Smooth muscle cell of the pulmonary artery (primary cell): ENCODE results near the gene CBX1. TPM values are rescaled to one million over a fixed set of nuclear protein-coding genes. Genes with fewer than 3 reads are reported as not detected.

Experiments
- total RNA-seq: library from RNA; depleted of rRNA; stranded (reverse); fragments of >200 nt; gene quantifications from 2 replicates; pipeline ENCODE4 v1.2.3, GENCODE V29; 2014

Gene CBX1
- 34.4 and 34.9 TPM in 2 replicates for total RNA-seq

GRCh38 chr17:48101012-48101720 lies at the start of gene CBX1:
Gene CBX1 (minus strand): TSS chr17:48101478. CDS start chr17:48077004, 24,474 bp downstream.

GRCh38 chr17:48107137-48108055 lies 6.1 kb upstream of the CBX1 start, which contains the start of gene SNX11:
Gene SNX11 (plus strand): TSS chr17:48107766. CDS start chr17:48112044, 4,278 bp downstream.

GRCh38 chr17:48047741-48048383 lies 53.4 kb downstream of the CBX1 start, which contains the start of gene NFE2L1:
Gene NFE2L1 (plus strand): TSS chr17:48048359. CDS start chr17:48051119, 2,760 bp downstream.

GRCh38 chr17:48037036-48037837 lies 64.0 kb downstream of the CBX1 start, which contains the start of gene COPZ2:
Gene COPZ2 (minus strand): TSS chr17:48037797. CDS start chr17:48037777, 20 bp downstream.

Other genes starting within 250 kb of the CBX1 start
- 1.6 and 1.8 TPM in 2 replicates for gene SP2, start 205.2 kb downstream of the CBX1 start, total RNA-seq
- 22.6 and 25.1 TPM in 2 replicates for gene PNPO, start 159.9 kb downstream of the CBX1 start, total RNA-seq
- gene PRR15L, start 143.6 kb downstream of the CBX1 start, total RNA-seq: not detected in 2 replicates
- 69.5 and 106 TPM in 2 replicates for gene CDK5RAP3, start 130.4 kb downstream of the CBX1 start, total RNA-seq
- gene COPZ2, start 63.7 kb downstream of the CBX1 start, total RNA-seq: 50.5 and 62.9 TPM in 2 replicates
- 302 and 435 TPM in 2 replicates for gene NFE2L1, start 53.1 kb downstream of the CBX1 start, total RNA-seq
- gene SNX11, start 6.3 kb upstream of the CBX1 start, total RNA-seq: 11.9 and 12.7 TPM in 2 replicates